HG03064 (cell line): ENCODE results near the gene COL8A1.
"Not testable (repeated sequence)": the region's sequence is repeated elsewhere in the genome, so short reads cannot be mapped to it uniquely, and the experiment has no call there.

Source experiments
- ATAC-seq: cut with Tn5 transposase; IDR thresholded peaks from one replicate; pipeline ENCODE4 v1.9.1; 2021; ENCODE audit warnings: low read depth; ENCODE audit not compliant: unreplicated experiment

The COL8A1 gene

DNA sequence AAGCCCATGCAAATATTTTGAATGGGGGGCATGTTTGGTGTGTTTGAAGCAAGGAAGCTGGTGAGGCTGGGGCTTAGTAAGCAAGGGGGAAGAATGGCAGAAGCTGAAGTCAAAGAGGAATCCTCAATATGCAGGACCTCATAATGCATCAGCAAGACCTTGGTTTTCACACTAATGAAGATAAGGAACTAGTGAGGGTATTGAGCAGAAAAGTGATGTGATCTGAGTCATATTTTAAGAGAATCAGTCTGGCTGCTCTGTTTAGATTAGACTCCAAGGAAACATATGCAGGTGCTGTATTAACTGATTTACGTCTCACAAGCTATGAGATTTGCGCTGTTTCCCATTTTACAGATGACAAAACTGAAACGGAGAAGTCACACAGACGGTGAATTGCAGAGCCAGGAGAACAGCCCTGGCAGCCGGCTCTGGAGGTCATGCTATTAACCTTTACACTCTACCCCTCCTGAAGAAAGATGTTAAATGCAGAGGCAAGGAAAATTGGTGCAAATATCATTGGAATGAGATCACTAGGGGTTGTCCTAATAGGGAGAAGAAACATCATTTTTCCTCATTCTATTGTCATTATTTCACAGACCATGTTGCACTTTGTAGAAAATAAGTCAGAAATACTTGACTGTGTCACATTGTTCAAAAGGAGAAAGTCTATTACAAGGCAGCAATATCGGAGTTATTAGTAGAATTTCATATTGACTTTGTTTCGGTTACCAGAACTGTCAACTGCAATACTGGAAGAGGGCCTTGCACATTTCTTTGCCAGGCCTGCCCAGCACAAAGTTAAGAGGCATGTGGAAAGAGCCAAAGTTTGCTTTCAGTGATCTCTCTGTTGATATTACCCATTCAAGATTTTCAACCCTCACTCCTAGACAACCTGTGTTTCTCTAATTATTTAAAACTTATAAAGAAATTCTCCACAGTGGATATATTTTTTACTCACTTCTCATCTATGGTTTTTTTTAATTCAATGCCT lies 64.9 kb downstream of the COL8A1 start:
- ATAC-seq, result no peak

DNA sequence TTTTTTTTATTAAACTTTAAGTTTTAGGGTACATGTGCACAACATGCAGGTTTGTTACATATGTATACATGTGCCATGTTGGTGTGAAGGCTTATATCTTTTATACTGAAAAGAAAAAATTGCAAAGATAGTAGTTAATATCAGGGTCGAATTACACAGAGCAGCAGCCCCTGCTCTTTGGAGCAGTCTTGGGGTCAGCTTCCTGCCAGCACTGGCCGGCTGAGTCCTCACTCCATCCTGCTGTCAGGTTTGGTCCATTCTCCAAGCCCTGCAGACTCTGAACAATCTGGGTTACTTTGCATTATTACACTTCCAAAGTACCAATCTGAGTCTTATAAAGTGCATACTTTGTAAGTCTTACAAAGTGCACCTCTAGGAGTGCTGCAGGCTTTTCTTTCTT lies 66.0 kb downstream of the COL8A1 start:
- ATAC-seq, result no peak

DNA sequence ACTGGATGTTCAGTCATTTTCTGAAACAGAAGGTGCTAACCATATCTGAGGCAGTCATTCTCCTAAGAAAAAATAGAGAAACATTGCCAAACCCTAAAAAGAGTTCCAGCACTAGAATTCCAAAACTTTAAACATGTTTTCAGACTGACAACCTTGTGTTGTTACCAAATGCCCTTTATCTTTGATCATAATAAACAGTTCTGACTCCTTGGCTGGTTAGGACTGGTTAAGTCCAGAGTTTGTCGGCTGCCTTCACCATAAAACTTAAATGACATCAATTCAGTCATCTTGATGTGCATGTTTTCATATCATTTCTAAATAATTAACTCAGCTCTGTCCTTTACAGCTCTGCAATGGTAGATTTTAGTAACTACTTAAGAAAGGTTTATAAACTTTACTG lies 68.0 kb downstream of the COL8A1 start:
- no peak for ATAC-seq

DNA sequence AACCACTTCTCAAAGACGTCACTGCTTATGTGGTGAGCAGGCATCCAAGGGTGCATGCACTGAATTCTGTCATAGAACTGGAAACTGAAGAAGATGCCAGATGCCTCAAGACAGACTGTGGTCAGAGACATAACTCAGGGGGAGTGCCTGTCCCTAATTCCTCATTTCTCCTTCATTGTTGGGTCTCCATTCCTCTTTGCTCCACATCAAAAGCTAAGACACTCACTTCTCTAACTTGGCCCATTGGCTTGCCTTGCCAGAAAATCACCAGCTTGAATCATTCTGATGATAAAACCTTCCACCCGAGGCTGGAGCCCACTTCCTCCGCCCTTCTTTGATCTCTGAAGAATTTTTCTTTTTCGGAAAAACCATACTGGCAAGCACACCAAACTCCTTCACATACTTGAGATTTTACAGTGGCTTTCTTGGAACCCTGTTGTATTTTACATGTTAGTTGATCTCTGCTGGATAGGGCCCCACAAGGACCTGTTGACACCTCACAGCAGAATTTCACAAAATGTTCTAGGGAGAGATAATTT lies 69.9 kb downstream of the COL8A1 start:
- no peak for ATAC-seq

DNA sequence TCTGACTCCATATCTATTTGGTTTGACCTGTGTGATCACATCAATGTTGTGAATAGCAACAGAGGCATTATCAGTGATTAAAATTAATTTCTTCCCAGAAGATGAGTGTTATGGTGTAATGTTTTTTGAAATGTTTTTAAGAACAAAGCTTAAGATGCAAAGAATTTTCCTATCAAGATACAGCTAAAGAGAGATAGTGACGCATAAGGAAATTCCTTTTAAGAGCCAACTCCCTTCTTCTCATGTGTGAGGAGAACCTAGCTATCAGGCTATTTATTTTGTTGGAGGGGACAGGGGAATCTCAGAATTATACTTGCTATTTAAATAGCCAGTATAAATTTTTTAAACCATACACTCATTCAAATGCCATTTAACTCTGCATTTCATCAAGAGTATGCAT lies 71.3 kb downstream of the COL8A1 start:
- no peak for ATAC-seq

DNA sequence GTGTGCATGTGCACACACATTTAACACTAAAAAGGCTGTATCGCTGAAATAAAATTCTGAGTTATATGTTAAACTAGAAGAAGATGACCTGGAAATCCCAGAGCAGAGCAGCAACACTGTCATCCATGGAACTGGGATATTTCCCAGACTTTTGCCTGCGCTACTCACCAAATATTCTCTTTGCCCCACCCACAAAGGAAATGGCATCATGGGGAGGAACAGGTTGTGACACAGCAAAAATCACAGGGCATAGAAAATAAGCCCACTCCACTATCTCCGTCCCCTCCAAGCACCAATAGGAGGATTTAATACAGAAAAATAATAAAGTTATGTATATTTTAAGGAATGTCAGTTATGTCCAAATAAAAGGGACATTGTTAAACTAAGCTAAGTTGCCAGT lies 71.7 kb downstream of the COL8A1 start:
- ATAC-seq, result no peak

DNA sequence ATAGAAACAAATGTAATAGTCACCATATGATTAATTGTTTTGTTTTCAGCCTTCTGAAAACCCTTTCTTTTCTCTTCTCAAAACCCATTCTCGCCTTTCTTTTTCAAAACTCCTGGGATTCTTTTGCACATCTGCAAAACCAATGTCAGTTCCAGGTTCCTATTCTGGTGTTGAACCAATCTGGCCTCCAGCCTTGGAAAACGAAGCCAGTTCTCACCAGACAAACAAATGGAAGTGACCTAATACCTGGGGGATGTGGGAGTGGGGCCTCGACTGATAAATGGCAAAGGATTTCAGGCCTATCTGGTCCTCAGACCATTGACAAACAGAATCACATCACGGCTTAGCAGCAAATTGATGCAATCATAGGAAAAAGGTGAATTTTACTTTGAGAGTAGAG lies 73.0 kb downstream of the COL8A1 start:
- no peak for ATAC-seq

DNA sequence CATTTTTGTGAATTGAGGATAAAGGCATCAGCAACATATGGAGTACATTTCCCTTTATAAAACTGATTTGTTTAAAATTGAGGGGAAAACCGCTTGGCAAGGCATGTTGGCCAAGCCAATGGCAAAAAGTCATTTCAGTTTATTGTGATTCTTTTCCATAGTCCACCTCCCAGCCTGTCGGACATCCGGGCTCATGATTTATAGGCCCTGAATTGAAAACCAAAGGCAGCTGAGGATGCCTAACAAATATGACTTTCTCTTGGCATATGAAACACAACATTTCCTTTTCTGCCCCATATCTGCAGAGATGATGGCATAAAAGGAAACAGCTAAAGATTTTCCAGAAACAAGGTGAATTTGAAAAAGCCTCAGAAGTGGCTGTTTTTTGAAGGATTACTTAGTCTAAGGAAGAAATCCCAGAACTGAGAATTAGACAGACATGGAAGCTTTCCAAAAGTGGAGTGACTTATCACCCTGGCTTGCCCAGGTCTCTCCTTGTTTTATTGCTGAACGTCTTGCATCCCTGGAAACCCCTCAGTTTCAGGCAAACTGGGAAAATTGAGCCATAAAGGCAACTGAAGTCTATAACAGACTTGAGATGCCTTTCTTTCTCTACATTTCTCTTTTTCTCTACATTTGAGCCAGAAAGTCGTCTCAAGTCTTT lies 74.0 kb downstream of the COL8A1 start:
- ATAC-seq, result no peak

DNA sequence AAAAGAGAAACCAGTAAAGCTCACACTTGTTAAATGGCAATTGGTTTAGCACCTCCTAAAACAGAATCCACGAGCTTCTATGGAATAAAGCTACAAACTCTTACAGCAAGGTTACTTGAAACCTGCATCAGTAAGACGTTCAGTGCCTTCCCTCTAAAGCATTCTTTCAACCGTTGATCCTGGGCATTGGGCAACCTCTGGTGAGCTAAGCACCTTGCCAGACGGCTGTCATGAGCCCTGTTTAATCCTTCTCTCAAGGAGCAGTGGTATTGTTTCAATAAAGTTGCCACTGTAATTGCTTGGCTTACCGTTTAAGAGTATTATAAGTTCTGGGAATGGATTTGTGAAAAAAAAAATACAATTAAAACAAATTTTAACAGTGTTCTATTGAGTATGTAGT lies 75.0 kb downstream of the COL8A1 start:
- no peak for ATAC-seq

DNA sequence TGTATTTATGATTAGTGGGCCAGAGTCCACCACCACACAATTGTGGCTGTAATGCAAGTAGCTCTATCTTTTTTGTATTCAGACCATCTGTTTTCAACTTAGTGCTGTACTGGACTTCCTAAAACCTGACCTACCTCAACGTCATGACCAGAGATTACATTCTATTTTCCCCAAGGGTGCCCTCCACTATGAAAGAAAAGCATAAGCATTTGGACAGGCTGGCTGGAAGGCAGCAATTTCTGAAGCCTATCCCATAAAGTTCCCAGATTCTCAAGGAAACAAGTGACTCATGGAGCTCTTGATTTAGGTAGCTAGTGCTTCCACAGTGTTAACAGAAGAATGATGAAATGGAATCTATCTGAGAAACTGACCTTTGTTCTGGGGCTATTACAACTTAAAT lies 75.8 kb downstream of the COL8A1 start:
- ATAC-seq, result no peak

DNA sequence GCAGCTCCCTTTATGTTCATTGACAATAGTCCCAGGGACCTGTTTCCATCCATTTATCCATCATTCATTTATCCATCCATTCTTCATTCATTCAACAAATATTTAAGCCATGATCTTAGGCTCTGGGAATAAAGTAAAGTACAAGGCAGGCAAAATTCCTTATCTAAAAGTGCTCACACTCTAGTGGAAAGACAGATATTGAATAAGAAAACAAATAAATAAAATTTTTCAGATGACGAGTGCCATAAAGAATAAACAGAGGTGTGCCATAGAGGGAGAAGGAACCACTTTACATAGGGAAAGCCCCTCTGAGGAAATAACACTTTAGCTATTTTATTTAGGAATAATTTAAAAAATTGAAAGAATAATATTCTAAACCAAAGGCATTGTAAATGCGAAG lies 76.2 kb downstream of the COL8A1 start:
- ATAC-seq, result no peak

DNA sequence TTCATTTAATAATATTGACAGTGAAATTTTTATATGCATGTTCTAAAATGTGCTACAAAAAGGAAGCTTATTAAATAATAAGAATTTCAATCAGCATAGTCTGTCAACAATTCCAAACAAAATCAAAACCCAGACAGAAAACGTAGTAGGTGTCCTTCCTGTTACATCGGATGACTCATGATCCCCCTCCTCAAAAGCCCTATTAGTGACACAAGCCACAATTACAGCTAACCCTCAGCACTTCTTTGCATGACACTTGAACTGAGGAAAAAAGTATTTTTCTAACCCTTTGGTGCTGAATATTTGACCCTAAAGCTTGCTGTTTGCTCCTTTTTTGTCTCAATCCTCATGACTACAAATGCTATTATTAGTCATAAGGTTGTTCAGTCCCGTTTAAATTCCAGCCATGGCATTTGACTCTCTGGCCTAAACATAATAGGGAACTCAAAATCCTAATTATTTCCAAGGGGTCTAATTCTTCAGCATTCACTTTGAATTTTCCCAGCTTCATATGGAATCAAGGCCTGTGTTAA lies 78.1 kb downstream of the COL8A1 start:
- ATAC-seq, result no peak

DNA sequence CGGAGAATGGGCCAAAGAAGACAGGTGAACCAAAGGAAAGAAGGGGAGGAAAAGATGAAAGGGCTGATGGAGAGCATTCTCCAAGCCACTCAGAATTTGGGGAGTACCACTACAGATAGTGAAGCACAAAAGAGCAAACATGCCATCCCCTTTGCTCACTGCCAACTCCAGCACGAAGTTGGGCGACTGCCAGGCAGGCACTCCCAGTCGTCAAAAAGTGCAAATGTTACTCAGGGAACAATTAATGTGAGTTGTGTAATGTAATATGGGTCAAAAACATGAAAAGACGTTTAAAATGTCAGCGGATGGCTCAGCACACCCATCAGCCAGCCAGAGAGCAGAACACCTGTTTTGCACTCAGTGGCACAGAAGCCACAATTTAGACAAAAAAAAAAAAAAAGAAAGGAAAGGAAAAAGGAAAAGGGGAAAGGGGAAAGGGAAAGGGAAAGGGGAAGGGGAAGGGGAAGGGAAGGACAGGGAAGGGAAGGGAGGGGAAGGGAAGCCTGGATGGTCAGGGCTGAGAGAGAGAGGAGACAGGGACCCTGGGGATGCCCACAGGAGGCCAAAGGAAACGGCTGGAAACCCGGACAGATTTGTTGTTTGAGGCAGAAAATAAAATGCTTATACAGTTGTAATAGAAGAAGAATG lies 82.7 kb downstream of the COL8A1 start:
- ATAC-seq, result no peak

DNA sequence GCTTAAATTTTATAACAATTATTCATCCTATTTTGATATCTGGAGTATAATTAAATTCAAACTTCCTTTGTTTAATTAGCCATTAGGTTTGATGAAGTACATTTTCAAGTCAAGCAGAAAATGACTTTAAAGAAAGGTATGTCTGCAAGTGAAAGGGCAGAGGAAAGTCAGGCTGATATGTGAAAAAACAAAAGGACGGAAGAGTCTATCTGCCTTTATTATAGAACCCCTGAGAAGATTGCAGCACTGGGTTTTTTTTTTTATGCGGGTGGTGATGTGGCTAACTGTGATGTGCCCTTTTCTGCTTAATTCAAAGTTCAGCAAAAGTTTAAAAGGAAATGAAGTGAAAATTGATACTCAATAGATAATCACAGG lies 83.2 kb downstream of the COL8A1 start:
- ATAC-seq, result no peak

DNA sequence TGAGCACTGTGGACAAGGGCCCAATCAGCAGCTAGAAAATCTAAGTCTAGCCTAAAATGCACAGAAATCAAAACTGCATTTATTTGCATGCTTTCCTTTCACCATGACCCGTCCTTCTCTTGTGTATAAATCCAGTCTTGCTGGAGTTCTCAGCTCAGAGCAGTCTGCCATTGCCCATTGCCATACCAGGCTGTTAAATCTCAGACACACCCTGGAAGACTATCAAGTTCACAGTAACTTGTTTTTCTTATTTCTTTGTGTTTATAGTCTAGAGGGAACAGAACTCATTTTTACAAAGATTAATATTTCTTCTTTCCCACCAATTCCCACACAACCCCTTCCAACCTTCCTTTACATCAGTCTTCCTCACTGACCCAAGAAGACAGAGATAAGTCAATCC lies 85.9 kb downstream of the COL8A1 start:
- ATAC-seq, result no peak

DNA sequence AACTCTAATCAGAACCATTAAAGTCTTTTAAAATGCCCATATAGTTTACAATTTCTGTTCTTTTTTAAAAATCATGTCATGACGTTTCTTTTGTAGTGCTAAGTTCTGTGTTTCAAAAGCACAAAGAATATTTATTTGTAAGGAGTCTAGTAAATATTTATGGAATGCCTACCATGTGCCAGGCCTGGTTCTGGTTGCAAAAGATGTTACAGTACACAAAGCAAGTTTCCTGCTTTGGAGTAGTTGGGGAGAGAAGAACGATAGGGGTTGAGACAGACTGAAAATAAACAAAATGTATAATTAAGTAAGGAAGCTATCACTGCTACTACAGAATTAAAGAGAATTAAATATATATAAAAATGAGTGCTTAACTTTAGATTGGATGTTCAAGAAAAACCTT lies 92.5 kb downstream of the COL8A1 start:
- ATAC-seq, result no peak

DNA sequence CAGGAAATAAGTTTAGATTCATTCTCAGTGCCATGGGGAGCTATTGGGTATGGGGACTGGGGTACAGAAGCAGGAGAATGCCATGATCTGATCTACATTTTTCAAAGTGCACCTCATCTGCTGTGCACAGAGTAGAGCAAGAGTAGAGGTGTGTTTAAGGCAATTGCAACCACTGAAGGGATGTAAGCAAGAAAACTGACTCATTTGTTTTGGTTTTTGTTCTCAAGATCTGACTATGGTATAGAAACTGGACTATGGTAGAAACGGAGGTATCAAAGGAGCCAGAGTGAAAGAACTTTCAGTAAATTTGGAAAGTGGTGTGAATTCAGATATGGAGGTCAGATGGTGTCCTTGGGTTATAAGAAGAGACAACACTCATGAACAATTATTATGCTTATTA lies 93.1 kb downstream of the COL8A1 start:
- no peak for ATAC-seq

DNA sequence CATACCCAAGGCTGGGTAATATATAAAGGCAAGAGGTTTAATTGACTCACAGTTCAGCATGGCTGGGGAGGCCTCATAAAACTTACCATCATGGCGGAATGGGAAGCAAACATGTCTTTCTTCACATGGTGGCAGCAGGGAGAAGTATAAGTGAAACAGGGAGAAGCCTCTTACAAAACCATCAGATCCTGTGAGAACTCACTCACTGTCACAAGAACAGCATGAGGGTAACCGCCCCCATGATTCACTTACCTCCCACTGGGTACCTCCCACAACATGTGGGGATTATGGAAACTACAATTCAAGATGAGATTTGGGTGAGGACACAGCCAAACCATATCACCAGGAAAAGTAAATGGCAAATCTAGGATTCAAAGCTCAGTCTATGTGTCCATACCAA lies 102.0 kb downstream of the COL8A1 start:
- not testable (repeated sequence) for ATAC-seq

DNA sequence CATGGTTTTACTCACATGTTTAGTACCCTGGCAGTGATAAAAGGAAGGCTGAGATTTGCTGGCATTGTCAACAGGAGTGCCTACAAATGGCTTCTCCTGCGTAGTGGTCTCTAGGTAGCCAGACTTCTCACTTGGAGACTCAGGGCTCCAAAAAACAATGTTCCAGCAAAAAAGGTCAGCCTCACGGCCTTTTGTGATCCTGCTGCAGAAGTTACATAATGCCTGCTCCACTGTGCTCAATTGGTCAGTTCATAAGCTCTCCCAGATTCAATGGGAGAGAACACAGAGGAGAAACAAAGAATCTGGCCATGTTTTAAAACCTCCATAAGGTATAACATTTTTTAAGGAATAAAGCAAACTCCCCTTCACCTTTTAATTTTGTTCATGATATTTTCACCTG lies 103.2 kb downstream of the COL8A1 start:
- ATAC-seq, result no peak

DNA sequence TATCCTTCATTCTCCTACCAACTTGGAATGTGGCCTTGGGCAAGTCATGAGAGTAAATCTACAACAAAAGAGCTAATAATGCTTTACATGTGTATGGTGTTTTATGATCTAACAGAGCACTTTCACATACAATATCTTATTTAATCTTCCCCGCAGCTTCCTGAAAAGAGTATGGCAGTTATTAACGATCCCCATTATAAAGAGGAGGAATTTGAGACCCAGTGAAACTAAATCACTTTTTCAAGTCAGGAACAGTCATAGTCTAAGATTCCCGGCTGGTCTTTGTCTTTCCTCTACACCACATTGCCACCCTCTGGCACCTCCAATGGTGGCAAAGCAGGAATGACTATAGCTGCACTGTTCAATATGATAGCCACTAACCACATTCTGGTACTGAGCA lies 109.5 kb downstream of the COL8A1 start:
- no peak for ATAC-seq

DNA sequence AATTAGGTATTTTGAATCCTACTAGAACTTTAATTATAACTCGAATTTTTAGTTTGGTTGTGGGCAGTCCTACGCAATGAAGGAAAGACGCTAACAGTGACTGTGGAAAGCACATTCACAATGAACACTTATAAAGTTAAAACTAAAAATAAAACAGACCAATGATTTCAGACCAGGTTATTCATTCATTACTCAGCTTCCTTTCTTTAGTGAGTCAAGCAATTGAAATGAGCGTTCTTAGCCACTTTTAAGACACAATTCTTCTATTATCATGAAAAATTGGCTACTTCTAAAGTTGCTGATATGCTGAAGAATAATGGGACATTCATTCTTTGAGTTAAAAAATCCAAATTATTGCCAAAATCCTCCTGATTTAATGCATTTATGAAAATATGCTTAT lies 113.3 kb downstream of the COL8A1 start:
- no peak for ATAC-seq
